ENCODE results near the gene DFFA.
A peak's percentile ranks its signal among the peaks of the same experiment; 100 is the strongest.

DFFA gene, protein sequence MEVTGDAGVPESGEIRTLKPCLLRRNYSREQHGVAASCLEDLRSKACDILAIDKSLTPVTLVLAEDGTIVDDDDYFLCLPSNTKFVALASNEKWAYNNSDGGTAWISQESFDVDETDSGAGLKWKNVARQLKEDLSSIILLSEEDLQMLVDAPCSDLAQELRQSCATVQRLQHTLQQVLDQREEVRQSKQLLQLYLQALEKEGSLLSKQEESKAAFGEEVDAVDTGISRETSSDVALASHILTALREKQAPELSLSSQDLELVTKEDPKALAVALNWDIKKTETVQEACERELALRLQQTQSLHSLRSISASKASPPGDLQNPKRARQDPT
- total RNA-seq, result 27.3 to 38.9 (median 32.8) reads per million in 4 donors

DNA sequence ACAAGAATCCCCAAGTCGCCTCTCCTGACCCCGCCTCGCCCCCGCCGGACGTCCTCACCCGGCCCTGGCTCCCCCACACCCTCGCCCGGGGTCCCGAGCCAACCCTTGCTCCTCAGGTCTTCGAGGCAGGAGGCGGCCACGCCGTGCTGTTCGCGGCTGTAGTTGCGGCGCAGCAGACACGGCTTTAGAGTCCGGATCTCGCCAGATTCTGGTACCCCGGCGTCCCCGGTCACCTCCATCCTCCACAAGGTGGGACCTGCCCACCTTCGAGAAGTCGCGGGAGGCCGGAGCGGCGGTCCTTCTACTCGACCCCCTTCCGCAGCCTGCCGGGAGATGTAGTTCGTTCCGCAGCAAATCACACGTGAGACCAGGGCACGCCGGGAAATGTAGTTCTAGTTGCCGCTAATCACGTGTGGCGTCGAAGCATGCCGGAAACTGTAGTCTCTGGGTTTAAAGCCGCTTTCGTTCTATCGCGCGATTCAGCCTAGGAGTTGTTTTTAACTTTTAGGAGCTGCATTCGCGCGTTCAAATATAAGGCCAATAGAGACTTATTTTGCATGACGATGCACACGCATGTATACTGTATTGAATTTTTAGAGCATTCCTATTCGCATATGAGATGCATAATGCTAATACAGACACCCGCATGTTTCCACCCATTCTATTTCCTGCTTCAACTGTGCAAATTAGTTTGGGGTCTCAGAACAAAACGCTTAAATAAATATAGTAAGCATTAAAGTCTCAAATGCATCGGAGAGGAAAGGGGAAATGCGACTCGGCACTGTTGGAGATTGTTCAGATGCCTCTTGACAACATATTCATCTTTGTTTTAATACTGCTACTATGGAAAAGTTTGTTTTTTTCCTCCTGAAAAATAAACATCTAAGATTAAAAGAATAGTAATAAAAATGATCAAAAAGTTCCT, at the start of gene DFFA:
DFFA (minus strand) TSS at position 310 of the 925 bp plus-strand sequence; CDS start at position 239, 71 bp downstream.
- DNase-seq, result peak; percentile 77 to 92 (median 86)

DNA sequence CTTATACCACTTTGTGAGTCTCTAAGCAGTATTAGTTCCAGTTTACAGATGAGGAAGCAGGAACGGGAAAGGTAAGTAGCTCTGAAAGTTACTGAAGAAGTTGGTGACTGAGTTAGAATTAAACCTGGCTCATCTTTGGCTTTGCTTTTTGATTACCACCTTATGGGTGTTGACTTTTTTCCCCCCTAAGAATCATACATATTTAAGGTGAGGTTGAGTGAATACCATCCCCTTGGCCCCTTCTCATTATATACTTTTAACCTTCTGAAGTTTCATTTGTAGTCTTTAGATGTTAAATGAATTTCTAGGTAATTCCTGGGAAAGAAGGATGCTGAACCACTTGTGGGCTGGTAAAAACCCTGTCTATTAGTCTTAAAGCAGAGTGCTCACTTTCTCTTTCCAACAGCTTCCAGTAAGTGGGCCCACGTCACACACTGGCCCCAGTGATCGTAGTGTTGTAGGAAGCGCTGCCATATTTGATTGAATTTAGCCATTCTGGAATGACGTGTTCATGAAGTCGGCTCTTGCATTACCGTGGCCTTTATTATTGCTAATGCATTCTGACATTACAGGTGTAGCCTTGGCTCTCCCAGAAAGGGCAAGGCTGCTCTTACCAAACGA, 49.3 kb upstream of the DFFA start:
- DNase-seq, result no peak

DNA sequence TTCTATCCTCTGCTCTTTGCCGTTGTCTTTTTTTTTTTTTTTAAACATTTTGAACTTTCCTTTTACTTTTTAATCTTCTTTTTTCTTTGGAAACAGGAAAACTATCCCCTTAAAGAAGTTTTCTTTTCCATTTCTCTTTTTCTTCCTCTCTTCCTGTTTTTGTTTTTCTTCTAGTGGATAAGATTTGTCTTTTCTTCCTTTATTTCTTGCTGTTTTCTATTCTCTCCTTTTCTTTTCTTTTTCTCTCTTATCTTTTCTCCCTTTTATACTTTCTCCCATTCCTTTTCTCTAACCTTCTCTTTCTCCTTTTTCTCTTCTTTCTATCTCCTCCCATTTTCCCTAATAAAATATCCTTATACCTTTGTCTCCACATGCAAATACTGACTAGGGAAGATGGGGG, 48.6 kb upstream of the DFFA start:
- DNase-seq, result no peak

DNA sequence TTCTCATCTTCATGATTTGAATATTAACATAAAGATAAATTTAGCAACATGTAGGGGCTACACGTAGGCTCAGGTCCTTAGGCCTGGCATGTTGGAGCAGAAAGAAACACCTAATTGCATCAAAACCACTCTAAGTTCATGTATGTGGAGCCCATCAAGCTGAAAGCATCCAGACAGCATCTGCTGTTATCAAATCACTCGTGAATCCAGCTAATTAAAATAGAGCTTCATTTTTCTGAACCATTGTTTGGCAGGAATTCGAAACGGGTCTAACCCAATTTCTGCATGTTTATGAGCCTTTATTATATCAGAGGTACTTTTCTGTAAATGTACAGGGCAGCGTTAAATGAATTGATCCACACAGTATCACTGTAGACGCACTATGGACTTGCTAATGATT, 48.2 kb upstream of the DFFA start:
- no peak for DNase-seq

DNA sequence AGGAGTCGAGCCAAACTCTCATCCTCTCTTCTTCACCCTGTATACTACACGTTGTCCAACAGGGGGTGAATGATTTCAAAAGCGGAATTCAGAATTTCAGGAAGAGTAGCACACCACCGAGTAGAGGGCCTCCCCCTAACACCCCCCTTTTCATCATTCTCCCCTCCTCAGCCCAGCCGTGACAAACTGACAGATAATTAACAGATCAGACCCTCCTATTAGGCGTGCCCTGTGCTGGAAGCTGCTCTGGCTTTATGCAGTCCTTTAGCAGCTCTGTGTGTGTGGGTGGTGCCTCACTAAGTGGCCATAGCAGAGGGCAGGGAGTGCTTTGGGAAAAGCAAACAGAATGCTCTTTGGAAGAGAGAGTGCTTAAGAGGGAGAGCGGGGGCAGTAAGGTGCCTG, 46.7 kb upstream of the DFFA start:
- DNase-seq, result no peak

DNA sequence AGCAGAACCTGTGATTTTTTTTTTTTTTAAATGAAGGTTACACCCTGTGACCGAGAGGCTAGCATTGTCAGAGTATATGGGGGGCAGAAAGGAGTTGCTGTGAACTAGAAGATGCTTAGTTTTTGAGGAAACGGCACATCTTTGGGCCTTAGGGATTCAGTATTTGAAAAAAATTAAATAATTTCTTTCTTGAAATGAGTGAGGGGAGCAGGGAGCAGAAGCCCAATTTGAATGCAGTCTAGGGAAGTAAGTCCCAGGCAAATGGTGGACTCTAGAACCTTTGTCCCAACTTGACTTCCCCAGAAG, 45.3 kb upstream of the DFFA start:
- no peak for DNase-seq

DNA sequence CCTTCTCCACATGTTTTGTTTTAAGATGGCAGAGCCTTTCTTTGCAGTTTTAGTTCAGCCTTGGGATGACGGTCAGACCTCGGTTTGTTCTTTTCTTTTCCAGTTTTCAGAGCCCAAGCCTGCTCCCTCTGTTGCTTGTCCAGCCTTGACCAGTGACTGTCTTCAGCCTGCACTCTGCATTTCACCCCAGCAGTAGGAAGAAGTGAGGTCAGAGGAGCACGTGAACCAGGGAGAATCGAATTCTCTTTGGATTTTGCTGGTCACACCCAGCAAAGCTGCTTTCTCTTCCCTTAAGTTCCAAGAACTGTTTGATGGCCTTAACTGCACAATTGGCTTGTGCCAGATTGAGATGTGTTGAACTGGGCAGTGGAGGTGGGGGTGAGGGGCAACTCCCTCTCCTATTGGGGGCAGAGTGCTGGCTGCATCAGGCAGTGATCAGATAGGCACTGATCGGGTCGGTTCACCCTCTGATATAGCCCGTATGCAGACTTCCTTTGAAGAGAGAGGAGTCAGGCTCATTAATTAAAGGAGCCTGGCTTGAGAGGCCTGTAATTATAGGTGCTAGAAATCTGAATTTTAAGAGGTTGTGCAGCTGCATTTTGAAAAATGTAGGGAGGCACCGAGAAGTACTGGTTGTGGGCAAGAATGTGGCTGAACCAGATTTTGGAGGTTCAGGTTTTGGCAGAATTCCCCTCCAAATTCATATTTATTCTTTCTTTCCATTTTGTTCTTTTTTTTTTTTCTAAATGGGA, 44.8 kb upstream of the DFFA start:
- DNase-seq, result no peak

DNA sequence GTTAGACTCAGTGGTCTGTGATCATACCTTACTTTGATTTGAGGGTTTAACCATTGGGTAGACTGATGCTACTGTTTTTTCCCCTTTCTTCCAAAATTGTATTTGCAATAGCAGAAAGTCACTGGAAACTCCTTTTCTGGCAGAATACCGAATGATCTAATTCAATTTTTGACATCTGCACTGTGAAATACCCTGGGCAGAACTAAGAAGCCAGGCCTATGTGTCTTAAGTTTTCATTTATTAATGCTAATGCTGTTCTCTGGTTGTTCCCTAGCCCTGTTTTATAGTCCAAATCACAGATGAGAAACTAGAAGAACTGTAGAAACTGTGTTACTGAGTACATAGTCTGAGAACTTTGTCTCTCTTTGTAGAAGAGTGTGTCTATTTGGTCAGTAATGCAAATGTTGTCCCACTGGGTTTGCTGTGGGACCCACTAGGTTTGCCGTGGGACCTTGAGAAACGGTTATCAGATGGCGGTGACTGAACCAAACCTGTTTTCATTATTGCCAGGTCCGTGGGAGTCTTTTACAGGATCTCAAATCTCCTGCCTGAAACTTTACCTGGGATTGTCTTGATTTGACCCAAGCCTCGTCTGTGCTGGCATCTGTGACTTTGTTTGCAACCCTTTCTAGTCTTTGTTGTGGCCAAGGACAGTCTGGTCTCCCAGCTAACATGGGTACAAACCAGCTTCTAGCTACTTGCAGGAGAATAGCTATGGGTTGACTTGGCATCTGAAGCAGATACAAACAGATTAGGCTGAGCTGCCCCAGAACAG, 43.8 kb upstream of the DFFA start:
- no peak for DNase-seq

DNA sequence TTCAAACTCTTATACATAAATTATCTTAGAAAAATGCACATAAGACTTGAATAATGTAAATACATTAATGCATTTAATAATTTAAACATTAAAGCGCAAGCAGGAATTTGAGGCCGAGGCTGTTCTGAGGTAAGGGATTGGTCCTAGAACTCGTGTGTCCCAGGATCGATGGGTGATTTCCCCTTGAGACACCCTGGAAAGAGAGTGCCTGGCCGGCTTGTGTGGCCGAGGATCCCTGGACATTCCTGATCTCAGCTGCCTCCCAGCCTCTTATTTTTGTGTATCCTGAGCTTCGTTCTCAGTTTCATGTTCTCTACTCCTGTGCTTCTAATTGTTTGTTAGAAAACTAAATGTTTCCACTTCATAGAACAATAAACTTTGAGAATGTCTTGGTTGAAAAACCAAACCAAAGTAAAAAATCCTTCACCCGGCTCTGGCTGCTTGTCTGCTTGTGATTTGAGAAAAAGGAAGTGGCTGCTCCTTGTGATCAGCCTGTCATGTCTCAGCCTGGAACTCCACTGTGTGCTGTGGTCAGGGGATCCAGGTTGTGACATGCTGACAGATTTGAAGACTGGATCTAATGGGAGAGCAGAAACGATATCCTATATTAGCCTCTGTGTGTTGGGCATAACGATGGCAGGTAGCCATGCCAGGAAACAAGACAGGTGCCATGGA, 43.1 kb upstream of the DFFA start:
- no peak for DNase-seq

DNA sequence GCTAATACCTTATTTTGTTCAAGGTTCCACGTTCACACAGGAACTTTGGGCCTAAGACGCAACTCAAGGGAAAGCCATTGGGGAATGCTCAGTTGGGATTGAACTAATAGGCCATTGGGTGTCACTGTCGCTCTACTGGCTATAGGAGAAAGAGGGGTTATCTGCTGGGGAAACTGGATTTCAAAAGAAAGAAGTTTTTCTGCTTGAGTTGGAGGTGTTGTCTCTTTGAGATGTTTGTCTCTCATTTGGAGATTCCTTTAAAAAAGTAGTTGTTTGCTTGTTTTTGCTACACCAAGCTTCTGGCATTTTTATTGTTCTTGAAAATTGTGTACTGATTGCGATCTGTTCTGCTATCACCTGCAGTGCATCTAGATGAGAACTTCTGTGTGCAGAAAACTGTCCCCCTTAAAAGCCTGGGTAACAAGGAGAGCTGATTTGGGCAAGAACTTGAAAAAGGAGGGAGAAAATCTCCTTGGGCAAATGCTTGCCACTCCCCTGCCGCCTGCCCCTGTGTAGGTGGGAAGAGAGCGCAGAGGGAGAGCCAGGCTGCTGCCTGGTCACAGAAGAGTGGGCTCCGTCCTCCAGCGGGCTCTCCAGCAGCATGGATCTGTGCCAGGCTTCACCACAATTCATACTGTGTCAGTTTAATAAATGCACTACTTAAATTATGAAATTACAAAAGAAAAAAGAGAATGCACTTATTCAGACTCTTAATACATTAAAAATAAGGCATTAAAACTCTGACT, 42.3 kb upstream of the DFFA start:
- DNase-seq, result no peak

DNA sequence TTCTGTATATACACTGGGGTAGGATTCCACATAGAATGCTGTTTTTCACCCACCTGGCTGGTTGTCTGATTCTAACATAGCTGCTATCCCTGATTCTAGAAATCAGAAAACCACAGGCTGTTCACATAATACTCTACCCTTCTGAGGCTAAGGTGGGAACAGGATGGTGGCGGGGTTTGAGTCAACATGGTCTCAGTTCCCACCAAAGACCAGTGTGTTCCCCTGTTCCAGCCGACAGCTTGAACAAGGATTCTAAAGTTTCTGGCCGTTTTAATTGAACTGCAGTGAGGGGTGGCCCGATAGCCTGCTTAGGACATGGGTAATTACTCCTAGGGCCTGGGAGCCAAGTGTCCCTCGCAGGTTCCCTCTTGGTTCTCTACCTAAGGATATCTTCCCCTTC, 40.9 kb upstream of the DFFA start:
- DNase-seq, result peak in 1 of 5 donors; percentile 34

DNA sequence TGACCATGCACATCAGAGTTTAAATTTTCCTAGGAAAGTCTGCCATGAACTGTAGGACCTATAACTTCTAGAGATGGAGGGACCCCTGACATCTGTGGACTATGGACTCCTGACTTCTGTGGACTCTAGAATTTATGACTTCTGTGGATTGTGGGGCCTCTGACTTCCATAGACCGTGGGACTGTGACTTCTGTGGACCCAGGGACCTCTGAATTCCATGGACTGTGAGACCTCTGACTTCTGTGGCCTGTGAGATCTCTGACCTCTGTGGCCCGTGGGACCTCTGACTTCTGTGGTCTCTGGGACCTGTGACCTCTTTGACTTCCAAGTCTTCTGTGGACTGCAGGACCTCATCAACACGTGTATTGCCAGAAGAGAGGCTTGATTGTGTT, 39.2 kb upstream of the DFFA start:
- DNase-seq, result no peak

DNA sequence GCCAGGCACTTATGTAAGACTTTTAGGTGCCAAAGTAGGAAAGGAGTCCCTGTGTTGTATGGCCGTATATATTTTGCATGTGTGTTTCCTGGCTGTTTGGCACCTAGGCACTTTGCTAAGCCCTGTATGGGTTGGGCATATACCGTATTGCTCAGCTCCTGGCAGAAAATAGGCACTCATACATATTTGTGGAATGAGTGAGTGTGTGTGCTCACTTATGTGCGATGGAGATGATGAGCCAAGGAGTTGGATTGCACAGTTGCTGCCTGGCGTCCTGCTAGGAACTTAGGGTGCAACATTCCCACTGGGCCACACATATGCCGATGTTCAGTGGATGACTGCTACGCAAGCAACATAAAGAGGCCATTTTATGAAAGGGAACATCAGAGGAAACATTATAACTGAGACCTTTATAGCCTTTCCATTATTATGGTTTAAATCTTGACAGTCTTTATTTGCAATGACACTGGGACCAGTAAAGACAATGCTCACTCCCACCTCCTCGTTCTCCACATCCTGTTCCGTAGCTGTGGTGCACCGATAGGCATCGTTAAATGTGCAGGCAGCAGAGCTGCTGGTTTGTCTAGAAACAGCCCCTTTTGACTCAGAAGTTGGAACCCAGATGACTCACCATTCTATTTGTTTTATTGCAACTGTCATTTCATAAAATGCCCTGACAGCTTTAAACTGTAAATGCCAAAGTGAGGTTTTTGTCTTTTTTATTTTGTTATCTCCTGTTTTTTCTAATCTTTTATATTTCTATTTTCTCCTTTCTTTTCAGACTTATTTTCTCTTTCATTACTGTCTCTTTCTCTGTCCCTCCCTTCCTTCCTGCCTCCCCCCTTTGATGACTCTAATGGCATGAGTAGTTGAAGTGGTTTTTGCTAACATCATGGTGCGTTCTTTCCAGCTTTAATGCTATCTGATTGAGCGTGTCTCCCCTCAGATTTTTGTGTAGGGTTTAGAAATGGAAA, 38.5 kb upstream of the DFFA start:
- DNase-seq, result peak; percentile 27 to 96 (median 60)

DNA sequence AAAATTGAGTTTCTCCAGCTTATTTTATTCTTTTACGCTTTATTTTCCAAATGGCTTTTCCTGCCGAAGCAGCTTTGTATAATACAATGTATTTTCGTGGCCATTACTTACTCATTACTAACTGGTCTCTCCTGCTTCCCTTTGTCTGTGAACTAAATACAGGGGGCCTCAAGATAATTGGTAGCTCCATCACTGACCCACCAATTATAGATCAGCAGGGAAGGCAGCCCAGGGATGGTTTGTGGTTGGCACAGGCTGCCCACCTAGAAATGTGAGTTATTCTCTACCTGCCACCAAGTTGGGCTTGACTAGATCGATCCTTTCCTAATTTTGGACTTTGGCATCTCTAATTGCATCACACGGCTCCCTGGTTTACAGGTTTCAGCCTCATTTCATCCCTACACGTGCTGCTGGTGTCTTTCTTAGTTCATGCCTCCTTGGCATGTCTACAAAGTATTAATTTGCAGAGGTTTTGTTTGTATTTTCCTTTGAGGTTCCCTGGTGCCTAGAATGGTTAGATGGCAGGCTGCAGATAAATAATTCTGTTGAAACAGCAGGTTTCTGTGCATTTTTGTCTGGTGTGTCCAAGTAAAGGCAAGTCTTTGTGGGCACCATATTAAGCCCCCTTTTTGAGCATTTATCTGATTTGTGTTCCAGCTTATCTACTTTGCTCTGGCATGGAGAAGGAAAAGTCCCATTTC, 37.6 kb upstream of the DFFA start:
- no peak for DNase-seq

DNA sequence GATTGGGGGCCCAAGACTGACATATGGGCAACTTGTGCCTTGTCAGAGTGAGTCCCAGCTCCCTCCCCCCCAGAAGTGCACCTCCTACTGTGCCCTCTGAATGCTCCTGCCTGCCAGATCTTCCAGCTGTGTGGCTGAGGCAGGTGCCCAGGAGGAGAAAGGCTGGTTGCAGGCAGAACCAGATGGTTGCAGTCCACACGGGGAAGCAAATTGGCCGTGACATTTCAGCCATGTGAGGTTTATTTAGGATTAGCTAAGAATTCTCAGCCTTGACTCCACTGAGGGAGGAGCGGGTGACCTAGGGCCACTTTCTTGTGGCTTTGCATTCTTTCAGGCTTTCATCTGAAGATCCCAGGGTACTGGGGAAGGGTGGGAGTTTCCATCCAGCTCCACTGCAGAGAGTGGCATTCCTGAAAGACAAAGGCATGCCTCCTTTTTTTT, 36.2 kb upstream of the DFFA start:
- DNase-seq, result no peak

DNA sequence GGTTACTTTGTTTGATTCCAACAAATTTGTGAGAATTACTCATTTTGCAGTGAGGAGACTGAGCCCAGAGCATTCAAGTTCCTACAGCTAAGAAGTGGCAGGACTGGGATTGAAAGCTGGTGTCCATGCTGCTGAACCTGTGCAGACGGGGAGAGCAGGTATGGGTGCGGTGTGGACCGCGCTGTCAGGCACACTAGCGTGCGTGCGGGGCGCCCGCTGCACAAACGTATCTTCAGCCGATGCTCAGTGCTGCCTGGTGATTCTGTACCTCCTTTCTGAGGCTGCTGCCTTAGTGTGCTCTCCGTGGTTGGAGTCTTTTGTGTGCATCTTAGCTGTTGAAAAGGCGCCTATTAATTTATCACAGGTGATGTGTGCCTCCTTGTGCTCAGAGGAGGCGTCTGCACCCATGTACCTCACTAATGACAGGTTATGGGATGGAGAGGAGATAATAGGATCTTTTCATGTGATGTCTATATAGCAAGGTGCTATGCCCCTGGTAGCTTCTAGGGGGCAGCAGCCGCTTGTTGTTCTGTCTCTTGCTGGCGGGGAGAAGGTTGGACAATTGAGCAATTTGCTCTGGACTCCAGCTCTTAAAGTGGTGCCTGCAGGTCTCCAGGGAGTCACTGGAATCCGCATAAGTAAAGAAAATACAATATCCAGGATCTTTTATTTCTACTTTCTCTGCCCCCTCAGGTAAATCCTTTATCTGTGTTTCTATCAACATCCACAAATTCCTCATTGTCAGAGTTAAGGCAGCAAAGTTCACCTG, 35.0 kb upstream of the DFFA start:
- peak in 4 of 5 donors; percentile 37 to 66 (median 42) for DNase-seq

DNA sequence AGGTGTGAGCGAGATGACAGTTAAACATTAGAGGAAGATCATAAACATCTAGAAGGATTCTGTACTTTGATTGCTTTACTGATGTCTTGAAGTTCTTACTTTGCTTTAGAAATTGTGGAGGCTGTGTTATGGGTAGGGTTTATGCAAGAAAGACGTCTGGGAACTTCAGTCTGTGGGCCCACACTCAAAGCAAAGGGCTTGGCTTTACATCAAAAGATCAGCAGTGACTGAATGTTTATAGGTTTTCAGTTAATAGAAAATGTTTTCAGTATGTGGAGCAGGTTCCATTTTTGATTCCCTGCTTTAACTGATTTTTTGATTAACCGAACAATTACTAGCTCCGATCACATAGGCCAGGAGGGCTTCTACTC, 34.3 kb upstream of the DFFA start:
- no peak for DNase-seq
